T-helper 1 cell treated with Interleukin-12 subunit alpha and Interleukin-12 subunit beta and Interleukin-4 antibody, amounts not matched to agents 30 μg/mL and 1 μg/mL, for 36 hours (primary cell): ENCODE results near the gene CARD14.

Experiments used
- H3K27ac Mint-ChIP-seq: one replicate; pipeline ENCODE4 v1.8.0; 2021; ENCODE audit warnings: mild to moderate bottlenecking, mixed read lengths
- H3K27me3 Mint-ChIP-seq: one replicate; pipeline ENCODE4 v1.8.0; 2021; ENCODE audit warnings: low read depth, mixed read lengths
- H3K36me3 Mint-ChIP-seq: one replicate; pipeline ENCODE4 v1.8.0; 2021; ENCODE audit warnings: low read depth, mixed read lengths
- H3K4me1 Mint-ChIP-seq: one replicate; pipeline ENCODE4 v1.8.0; 2021; ENCODE audit warnings: low read depth, mixed read lengths
- H3K4me3 Mint-ChIP-seq: one replicate; pipeline ENCODE4 v1.8.0; 2021; ENCODE audit warnings: mild to moderate bottlenecking, moderate library complexity, mixed read lengths
- H3K9me3 Mint-ChIP-seq: one replicate; pipeline ENCODE4 v1.8.0; 2021; ENCODE audit warnings: mixed read lengths

Gene CARD14

DNA sequence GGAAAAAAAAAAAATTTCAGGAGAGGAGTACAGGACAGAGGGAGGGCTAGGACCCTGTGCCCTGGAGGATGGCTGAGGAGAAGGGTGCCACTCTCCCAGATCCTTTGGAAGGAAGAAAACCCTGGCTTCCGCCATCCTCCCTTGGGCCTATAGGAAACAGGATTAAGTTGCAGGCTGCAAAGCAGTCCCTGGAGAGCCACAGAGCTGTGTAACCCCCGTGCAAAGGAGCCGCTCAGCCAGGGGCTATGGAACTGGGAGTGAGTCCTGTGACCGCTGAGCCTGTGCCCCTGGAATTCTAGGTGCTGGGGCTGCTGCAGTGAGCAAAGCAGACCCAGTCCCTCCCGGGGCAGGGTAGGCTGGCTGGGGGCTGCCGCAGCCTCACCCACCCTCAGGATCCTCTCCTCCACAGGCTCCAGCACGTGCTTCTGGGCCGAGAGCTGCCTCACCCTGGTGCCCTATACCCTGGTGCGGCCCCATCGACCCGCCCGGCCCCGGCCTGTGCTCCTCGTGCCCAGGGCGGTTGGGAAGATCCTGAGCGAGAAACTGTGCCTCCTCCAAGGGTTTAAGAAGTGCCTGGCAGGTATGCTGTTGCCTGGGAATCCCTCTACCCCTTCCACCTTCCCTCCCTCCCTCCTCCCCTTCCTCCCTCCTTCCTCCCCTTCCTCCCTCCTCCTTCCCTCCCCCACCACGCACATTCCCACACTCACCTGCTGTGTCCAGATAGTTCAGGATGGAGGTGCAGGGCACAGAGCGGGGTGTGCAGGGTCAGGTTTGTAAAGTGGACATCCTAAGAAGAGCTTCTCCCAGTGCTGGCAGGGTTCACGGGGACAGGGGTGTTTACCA is 35.0 kb downstream of the CARD14 start:
- H3K4me1 Mint-ChIP-seq = no peaks in the 10 kb centered on the region
- no peaks in the 10 kb centered on the region for H3K27me3 Mint-ChIP-seq
- peaks cover 3% of the 10 kb centered on the region for H3K36me3 Mint-ChIP-seq
- no peaks in the 10 kb centered on the region for H3K9me3 Mint-ChIP-seq
- H3K27ac Mint-ChIP-seq = no peak overlapping the region
- no peak overlapping the region for H3K4me3 Mint-ChIP-seq

- Mint-ChIP-seq H3K4me3 (no peak overlapping the region), H3K27me3 (no peaks in the 10 kb centered on the region), H3K9me3 (no peaks in the 10 kb centered on the region), H3K27ac (no peak overlapping the region), H3K4me1 (no peaks in the 10 kb centered on the region), H3K36me3 (peaks cover 5% of the 10 kb centered on the region)
Observed at GRCh38 chr17:80205811-80206210, 36.0 kb downstream of the CARD14 start.

DNA sequence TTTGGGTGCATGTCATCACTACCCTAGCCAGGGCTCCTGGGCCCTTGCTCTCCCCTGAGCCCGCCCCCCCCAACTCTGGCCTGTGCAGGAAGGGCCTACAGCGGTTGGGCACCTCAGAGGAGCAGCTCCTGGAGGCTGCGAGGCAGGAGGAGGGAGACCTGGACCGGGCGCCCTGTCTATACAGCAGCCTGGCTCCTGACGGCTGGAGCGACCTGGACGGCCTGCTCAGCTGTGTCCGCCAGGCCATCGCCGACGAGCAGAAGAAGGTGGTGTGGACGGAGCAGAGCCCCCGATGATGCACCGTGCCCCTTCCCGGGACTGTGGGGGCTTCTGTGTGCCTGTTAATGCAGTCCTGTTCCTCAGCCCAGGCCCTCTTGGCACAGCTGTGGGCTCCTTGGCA is 38.2 kb downstream of the CARD14 start:
- H3K27ac Mint-ChIP-seq = no peak overlapping the region
- no peak overlapping the region for H3K4me3 Mint-ChIP-seq
- no peaks in the 10 kb centered on the region for H3K27me3 Mint-ChIP-seq
- peaks cover 5% of the 10 kb centered on the region for H3K36me3 Mint-ChIP-seq
- no peaks in the 10 kb centered on the region for H3K9me3 Mint-ChIP-seq
- no peaks in the 10 kb centered on the region for H3K4me1 Mint-ChIP-seq

DNA sequence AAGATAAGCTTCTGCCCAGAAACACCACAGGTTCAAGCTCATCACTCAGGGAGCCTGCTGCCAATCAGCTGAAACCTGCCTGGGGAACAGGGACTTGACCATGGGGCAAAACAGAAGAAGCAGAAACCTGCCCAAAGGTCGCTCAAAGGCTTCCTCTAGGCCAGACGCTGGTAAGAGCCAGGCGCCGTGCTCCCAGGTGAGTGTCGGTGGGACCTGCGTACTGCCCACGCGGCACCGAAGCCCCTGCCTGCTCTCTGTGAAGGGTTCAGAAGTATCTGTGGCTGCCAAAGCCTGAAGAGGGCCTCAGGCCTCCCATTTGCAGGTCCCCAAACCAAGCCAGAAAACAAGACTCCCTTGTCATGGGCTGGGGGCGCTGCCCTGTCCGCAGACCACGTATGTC is 39.9 kb downstream of the CARD14 start:
- no peak overlapping the region for H3K27ac Mint-ChIP-seq
- no peaks in the 10 kb centered on the region for H3K9me3 Mint-ChIP-seq
- no peak overlapping the region for H3K4me3 Mint-ChIP-seq
- peaks cover 3% of the 10 kb centered on the region for H3K36me3 Mint-ChIP-seq
- H3K27me3 Mint-ChIP-seq = no peaks in the 10 kb centered on the region
- H3K4me1 Mint-ChIP-seq = no peaks in the 10 kb centered on the region

- no peaks in the 10 kb centered on the region for H3K27me3 Mint-ChIP-seq
- no peak overlapping the region for H3K27ac Mint-ChIP-seq
- H3K9me3 Mint-ChIP-seq = no peaks in the 10 kb centered on the region
- no peaks in the 10 kb centered on the region for H3K4me1 Mint-ChIP-seq
- no peak overlapping the region for H3K4me3 Mint-ChIP-seq
- peaks cover 3% of the 10 kb centered on the region for H3K36me3 Mint-ChIP-seq
Observed at GRCh38 chr17:80210348-80211108, 40.7 kb downstream of the CARD14 start.

GRCh38 chr17:80212109-80212508 is 42.3 kb downstream of the CARD14 start:
- Mint-ChIP-seq H3K4me1 (no peaks in the 10 kb centered on the region), H3K27me3 (no peaks in the 10 kb centered on the region), H3K4me3 (no peak overlapping the region), H3K27ac (no peak overlapping the region), H3K36me3 (peaks cover 8% of the 10 kb centered on the region), H3K9me3 (no peaks in the 10 kb centered on the region)

GRCh38 chr17:80212511-80212910 is 42.7 kb downstream of the CARD14 start:
- peaks cover 9% of the 10 kb centered on the region for H3K36me3 Mint-ChIP-seq
- H3K27me3 Mint-ChIP-seq = no peaks in the 10 kb centered on the region
- no peak overlapping the region for H3K27ac Mint-ChIP-seq
- H3K4me3 Mint-ChIP-seq = no peak overlapping the region
- H3K4me1 Mint-ChIP-seq = no peaks in the 10 kb centered on the region
- H3K9me3 Mint-ChIP-seq = no peaks in the 10 kb centered on the region

GRCh38 chr17:80212962-80213642 is 43.3 kb downstream of the CARD14 start:
- H3K9me3 Mint-ChIP-seq = no peaks in the 10 kb centered on the region
- peak overlapping the region; percentile 31 for H3K27ac Mint-ChIP-seq
- no peak overlapping the region for H3K4me3 Mint-ChIP-seq
- H3K4me1 Mint-ChIP-seq = no peaks in the 10 kb centered on the region
- H3K27me3 Mint-ChIP-seq = no peaks in the 10 kb centered on the region
- peaks cover 12% of the 10 kb centered on the region for H3K36me3 Mint-ChIP-seq

GRCh38 chr17:80213643-80213975 is 43.8 kb downstream of the CARD14 start:
- H3K36me3 Mint-ChIP-seq = peaks cover 12% of the 10 kb centered on the region

DNA sequence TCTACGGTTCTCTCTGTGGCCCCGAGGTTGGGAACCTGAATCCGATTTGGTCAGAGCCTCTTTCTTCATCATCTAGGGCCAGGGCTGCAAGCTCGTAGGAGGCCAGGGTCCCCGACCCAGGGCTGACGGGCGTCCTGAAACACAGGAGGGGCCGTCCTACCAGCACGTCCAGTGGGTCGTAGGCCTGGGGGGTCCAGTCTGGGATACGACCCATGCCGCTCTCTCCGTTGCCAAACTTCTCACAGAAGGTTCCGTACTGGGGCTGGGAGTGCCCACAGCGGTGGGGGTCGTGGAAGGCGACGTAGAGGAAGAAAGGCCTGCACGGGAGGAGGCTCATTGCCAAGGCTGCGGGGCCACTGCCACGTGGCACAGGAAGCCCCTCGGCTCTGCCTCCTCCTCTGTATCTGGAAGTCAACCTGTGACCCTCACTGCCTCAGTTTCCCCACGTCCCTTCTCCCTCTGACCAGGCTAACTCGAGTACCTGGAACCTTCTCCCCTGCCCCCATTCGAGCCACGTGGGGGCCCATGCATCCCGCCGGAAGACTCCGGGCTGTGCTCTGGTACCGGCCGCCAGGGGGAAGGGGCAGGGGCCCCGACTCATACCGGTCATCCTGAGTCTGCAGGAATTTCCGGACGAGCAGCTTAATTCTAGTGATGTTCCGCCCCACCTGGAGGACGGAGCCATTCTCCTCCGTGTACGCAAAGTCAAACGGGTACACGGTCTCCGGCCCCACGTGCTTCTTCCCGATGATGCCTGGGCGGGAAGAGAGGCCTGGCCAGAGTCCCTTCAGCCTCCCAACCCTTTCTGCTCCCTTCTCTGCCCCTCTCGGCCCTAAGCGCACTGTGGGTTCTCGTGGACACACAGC is 44.4 kb downstream of the CARD14 start:
- peaks cover under 1% of the 10 kb centered on the region for H3K4me1 Mint-ChIP-seq
- H3K9me3 Mint-ChIP-seq = no peaks in the 10 kb centered on the region
- no peaks in the 10 kb centered on the region for H3K27me3 Mint-ChIP-seq
- H3K4me3 Mint-ChIP-seq = no peak overlapping the region
- H3K27ac Mint-ChIP-seq = no peak overlapping the region
- H3K36me3 Mint-ChIP-seq = peaks cover 12% of the 10 kb centered on the region

More at GRCh38 chr17:80213643-80213975, 43.8 kb downstream of the CARD14 start:
- Mint-ChIP-seq H3K4me1 (no peaks in the 10 kb centered on the region), H3K27ac (peak overlapping the region; percentile 31), H3K9me3 (no peaks in the 10 kb centered on the region), H3K27me3 (no peaks in the 10 kb centered on the region), H3K4me3 (no peak overlapping the region)

GRCh38 chr17:80214878-80215210 is 45.0 kb downstream of the CARD14 start:
- Mint-ChIP-seq H3K4me3 (no peak overlapping the region), H3K4me1 (peaks cover 4% of the 10 kb centered on the region), H3K36me3 (peaks cover 12% of the 10 kb centered on the region), H3K9me3 (no peaks in the 10 kb centered on the region), H3K27ac (no peak overlapping the region), H3K27me3 (no peaks in the 10 kb centered on the region)

DNA sequence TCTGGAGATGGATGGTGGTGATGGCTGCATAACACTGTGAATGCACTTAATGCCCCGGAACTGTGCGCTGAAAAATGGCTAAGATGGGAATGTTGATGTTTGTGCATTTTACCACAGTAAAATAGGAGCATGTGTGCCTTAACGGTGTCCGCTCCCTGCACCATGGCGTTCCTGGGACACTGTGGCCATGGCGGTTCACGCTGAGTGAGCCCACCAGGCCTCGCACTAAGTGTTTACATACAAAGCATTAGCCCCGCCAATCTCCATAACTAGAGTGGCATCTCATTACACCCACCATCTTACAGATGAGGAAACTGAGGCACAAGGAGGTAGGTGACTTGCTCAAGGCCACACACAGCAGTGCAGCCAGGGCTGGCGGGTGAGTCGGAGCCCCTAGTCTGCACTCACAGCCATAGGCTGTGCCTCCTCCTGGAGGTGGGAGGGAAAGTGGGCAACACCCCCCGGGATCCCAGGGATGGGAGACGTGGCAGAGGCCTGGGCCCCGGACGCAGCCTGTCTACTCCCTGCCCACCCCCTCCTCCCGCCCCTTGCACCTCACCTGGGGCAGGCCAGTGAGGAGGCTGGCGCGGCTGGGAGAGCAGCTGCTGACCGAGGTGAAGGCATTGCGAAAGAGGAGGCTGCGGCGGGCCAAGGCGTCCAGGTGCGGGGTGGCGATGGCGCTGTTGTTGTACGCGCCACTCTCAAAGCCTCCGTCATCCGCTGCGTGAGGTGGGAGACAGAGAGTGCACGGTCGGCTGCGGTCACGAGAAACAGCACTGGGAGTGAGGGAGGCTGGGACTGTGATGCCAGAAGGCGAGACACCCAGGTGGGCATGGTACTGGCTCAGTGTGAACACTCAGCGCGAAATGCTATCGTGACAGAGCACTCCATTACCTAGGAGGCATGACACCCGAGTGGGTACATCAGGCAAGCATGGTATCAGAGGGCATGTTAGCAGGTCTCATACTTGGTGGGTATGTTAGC is 46.9 kb downstream of the CARD14 start:
- peaks cover 9% of the 10 kb centered on the region for H3K36me3 Mint-ChIP-seq
- H3K4me1 Mint-ChIP-seq = peaks cover 4% of the 10 kb centered on the region
- H3K9me3 Mint-ChIP-seq = no peaks in the 10 kb centered on the region
- H3K27ac Mint-ChIP-seq = no peak overlapping the region
- H3K4me3 Mint-ChIP-seq = no peak overlapping the region
- no peaks in the 10 kb centered on the region for H3K27me3 Mint-ChIP-seq

DNA sequence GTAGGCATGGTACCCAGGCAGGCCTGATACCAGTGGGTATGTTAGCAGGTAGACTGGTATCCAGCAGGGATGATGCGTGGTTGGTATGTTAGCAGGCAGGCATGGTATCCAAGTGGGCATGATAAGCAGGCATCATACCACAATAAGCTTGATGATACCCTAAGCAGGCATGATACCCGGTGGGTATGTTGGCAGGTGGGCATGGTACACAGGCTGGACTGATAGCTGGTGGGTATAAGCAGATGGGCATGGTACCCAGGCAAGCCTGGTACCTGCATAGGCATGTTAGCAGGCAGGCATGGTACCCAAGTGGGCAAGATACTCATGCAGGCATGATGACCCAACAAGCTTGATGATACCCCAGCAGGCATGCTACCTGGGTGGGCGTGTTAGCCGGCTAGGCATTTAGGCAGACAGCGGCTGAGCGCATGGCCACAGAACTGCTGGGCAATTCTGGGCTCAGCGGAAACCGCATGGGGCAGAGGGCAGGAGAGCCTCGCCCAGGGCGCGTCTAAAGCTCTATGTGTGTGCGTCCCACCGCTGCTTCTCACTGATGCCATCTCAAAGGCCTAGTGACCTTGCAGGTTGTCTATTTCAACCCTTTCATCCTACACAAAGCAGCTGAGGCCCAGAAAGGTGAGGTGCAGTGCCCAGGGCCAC is 48.0 kb downstream of the CARD14 start:
- no peak overlapping the region for H3K27ac Mint-ChIP-seq
- H3K36me3 Mint-ChIP-seq = peaks cover 9% of the 10 kb centered on the region
- no peaks in the 10 kb centered on the region for H3K27me3 Mint-ChIP-seq

More for the DNA sequence above, 48.0 kb downstream of the CARD14 start:
- peaks cover 4% of the 10 kb centered on the region for H3K4me1 Mint-ChIP-seq
- H3K4me3 Mint-ChIP-seq = no peak overlapping the region
- no peaks in the 10 kb centered on the region for H3K9me3 Mint-ChIP-seq
